Fibroblast of lung (primary cell): ENCODE data around the gene SI.

Source experiments
- EZH2 ChIP-seq: IDR thresholded peaks from 2 replicates; pipeline ENCODE4 v1.5.1; 2012; ENCODE audit warnings: low read length, control low read depth, mild to moderate bottlenecking; ENCODE audit errors: missing control alignments
- TF ChIP-seq, protein P1 (sequence below), 2 donors: IDR thresholded peaks in 1 of 2; conservative IDR thresholded peaks in 1 of 2; 1 replicate in 1 of 2; 2 replicates in 1 of 2; pipeline ENCODE4 v1.5.1; 2011 to 2012; ENCODE audit warnings: low read length in 2 of 2, control low read depth in 1 of 2, inconsistent platforms in 1 of 2, low read depth in 1 of 2, mild to moderate bottlenecking in 1 of 2

DNA sequence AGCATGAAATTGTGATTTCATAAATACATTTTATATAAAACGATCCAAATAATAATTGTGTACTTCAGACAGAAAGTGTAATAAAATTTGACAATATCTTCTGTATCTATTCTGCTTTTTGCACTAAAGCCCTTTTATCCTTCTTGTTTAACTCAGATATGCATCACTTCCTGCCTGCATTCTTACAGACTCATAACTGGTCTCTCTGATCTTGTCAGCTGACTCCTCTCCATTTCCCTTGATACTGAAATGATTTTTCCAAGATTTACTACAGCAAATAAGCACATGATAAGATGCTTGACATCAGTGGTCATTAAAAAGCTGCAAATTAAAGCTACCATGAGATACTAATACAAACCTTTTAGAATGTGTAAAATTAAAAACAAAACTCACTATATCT is 25.3 kb upstream of the SI start:
- TF ChIP-seq, protein P1, sequence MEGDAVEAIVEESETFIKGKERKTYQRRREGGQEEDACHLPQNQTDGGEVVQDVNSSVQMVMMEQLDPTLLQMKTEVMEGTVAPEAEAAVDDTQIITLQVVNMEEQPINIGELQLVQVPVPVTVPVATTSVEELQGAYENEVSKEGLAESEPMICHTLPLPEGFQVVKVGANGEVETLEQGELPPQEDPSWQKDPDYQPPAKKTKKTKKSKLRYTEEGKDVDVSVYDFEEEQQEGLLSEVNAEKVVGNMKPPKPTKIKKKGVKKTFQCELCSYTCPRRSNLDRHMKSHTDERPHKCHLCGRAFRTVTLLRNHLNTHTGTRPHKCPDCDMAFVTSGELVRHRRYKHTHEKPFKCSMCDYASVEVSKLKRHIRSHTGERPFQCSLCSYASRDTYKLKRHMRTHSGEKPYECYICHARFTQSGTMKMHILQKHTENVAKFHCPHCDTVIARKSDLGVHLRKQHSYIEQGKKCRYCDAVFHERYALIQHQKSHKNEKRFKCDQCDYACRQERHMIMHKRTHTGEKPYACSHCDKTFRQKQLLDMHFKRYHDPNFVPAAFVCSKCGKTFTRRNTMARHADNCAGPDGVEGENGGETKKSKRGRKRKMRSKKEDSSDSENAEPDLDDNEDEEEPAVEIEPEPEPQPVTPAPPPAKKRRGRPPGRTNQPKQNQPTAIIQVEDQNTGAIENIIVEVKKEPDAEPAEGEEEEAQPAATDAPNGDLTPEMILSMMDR (conservative IDR thresholded peaks at IDR 0.05 in 1 of 2, IDR thresholded peaks at IDR 0.05 in 1 of 2; ENCODE audit: low read depth in 1 of 2, low read length in 2 of 2), result no peak
- TF ChIP-seq EZH2, result no peak
